ENCODE measurements around the gene KCNMA1.
A peak's percentile ranks its signal among the peaks of the same experiment; 100 is the strongest.

KCNMA1 gene

GRCh38 chr10:76917071-76917470 lies 720.5 kb downstream of the KCNMA1 start:
- DNase-seq, result no peak

DNA sequence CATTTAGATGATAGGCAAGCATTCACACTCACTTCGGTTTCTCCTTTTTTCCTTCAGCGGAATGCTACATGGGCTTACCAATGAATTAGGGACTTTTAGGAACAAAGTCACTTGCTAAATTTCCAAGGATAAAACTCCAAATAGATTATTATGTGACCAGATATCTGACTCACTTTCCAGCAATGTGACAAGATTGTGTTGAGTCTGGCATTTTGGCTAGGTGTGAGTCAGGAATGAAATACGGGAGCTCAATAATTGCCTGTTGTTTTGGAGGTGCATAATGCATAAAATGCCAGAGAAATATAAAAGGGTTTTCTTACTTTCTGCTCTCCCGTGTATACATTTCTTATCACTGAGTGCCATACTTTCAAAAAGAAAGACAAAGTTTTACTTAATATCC lies 721.1 kb downstream of the KCNMA1 start:
- no peak for DNase-seq

DNA sequence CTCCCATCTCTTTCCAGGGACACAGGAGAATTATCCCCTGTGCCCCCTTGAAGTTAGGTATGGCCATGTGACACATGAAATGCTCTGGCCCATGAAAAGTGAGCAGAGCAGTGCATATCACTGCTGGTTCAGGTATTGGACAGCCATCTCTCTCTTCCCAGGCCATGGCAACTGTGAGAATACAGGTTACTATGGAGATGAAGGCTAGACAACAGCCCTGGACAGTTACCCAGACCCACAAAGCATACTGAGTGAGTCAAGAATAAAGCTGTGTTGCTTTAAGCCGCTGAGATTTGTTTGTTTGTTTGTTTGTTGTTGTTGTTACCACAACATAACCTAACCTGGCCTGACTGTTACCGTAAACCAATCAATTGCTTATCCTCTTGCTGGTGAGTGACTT lies 722.3 kb downstream of the KCNMA1 start:
- no peak for DNase-seq

- no peak for DNase-seq
These were observed 726.4 kb downstream of the KCNMA1 start for GRCh38 chr10:76911184-76911583.

DNA sequence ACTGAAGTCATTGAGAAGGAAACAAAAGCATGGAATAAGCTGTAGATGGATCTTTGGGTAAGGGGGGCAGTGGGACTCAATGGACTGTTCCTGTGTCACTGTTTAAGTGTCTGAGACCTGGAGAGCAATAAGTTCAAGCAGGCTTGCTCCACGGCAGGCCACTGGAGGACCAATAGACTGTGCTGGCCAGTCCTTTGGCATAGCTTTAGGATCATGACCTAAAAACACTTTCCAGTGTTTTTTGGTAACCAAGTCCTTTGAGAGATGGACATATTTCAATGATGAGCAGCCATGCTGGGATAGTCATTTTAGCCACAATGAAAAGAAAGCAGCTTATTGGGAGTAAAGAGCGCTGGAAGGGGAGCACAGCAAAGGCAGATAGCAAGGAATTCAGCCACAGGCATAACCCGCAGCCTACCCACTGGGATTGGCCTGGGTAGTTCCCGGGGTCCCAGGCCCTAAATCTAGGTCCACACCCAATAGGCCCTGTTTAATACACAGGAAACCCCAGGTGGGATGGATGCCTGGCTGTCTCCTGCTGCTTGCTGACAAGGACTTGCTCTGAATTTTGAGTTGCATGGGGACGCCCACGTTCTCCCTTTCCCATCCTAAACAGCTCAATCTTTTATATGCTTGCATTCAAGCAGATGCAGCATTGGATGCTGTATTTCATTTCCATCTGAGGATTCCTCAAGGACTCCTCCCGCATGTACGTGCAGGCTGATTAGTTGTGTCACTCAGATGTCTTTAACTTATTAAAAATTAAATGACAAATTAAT lies 727.2 kb downstream of the KCNMA1 start:
- DNase-seq, result no peak

- peak; percentile 41 for DNase-seq
These were observed 731.4 kb downstream of the KCNMA1 start for GRCh38 chr10:76906256-76906655.

- no peak for DNase-seq
These were observed 732.4 kb downstream of the KCNMA1 start for GRCh38 chr10:76905251-76905650.

- DNase-seq, result no peak
These were observed 734.1 kb downstream of the KCNMA1 start for GRCh38 chr10:76903387-76903945.

DNA sequence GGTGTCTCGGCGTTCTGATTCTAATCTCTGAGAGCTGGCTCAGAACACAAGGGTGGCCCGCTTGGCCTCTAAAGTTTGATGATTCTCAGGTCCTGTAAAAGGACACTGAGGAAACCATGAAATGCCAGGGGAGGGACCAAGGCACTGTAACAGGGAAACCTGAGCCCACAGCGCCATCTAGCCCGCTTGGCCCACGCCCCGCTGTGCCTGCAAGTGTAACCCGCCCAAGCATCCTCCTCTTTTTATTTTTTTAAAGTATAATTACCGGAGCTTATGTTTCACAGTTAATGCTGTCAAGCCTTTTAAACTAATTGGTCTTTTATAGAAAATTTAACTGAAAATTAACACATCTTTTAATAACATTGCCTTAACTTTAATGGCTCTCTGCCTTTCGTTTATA lies 734.7 kb downstream of the KCNMA1 start:
- DNase-seq, result peak; percentile 29

- no peak for DNase-seq
These were observed 735.9 kb downstream of the KCNMA1 start for GRCh38 chr10:76901701-76902100.

DNA sequence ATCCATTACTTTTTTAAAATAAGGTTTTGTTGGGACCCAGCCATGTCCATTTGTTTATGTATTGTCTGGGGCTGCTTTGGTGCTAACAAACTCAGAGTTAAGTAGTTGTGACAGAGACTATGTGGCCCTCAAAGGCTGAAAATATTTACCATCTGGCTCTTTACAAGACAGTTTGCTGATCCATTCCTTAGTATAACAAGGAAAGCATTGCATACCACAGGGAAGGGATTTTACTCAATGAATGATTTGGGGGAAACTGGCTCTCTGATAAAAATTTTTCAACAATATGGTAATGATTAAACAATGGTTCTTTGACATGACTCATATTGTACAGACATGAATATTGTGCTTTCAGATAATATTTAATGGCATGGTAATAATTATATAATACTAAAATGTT lies 738.1 kb downstream of the KCNMA1 start:
- peak; percentile 80 for DNase-seq

GRCh38 chr10:76892766-76893479 lies 744.7 kb downstream of the KCNMA1 start:
- peak; percentile 21 for DNase-seq

DNA sequence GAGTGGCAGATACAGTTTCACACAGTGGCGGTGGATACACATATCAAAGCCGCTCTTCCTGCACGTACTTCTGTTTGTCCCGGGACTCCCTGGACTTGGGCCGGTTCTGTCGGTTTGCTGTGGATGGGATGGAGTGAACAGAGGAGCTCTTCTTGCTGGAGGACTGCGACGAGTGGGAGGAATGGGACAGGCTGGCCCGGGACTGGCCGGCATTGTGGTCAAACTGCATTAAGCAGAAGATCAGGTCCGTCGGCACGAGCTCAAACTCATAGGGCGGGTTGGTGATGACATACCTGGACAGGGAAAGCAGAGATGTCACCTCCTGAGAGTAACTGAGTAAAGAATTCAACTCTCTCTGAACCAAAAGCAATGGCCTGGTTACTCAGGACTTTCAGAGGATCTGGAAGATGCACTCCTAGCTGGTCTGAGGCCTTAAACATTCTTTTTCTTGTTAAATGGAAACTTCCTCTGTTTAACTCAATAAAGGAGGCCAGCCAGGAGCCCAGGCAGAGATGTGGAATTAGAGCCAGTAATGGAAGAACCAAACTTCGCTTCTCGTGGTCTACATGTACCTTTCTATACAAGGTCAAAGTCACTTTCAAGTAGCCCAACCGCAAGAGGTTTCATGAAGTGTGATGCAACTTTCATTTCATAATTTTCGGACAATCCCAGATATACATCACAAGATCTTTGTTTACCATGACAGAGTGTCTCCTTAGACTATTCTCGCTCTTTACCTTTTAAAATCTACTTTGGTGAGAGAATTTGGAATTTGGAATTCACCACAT lies 750.2 kb downstream of the KCNMA1 start:
- no peak for DNase-seq

DNA sequence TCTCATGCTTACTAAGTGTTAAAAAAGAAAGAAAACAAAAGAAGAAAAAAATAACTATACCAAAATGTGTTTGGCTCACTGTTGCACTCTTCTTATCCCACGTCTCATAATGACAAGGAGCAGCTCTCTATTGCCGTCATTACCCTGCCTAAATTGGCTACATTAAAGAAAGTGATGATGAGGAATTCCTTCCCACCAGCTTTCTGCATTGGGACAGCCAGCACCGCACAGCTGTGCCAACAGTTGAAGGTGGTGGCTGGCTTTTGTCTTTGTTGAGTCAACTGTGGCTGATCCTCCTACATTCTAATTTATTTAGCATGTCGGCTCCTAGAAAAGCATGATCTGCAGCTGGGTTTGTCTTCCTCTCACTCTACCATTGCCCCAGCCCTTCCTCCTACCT lies 751.8 kb downstream of the KCNMA1 start:
- DNase-seq, result no peak

GRCh38 chr10:76884673-76885275 lies 752.8 kb downstream of the KCNMA1 start:
- DNase-seq, result no peak

- no peak for DNase-seq
These were observed 754.0 kb downstream of the KCNMA1 start for GRCh38 chr10:76883596-76883995.

DNA sequence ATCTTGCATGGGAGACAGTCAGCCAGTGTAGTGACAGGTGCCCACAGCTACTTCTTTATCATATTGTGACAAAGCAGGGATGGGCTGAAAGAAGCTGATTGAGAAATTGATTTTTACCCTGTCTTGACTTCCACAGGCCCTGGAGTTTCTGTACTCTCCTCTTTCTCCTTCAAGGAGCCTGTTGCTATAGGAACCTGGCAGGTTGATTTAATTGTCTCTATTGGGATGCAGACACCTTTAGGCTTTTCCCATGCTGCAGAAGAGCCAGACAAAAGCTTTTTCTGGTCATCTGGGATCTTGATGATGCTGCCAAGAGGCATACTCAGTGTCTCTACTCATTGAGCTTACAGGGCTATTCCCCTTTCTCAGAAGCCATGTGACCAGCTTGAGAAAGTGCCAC lies 754.8 kb downstream of the KCNMA1 start:
- no peak for DNase-seq

GRCh38 chr10:76882245-76882644 lies 755.4 kb downstream of the KCNMA1 start:
- no peak for DNase-seq

- DNase-seq, result no peak
These were observed 756.0 kb downstream of the KCNMA1 start for GRCh38 chr10:76881477-76882220.

DNA sequence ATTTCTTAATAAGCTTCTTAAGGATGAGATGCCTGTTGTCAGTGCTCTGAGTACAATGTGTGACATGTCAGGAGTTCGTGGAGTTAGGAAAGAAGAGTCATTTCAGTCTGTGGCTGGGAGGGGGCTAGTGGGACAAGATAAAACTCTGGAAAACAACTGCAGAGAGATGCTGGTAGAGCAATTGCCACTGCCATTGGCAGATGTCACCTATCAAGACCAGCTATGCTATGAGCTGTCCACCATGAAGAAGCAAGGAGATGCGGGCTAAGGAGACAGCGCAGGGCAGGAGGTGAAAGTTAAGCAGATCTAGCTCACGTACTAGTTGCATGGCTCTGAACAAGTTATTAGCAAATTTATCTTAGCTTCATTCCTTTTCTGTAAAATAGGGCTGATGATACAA lies 756.7 kb downstream of the KCNMA1 start:
- no peak for DNase-seq

DNA sequence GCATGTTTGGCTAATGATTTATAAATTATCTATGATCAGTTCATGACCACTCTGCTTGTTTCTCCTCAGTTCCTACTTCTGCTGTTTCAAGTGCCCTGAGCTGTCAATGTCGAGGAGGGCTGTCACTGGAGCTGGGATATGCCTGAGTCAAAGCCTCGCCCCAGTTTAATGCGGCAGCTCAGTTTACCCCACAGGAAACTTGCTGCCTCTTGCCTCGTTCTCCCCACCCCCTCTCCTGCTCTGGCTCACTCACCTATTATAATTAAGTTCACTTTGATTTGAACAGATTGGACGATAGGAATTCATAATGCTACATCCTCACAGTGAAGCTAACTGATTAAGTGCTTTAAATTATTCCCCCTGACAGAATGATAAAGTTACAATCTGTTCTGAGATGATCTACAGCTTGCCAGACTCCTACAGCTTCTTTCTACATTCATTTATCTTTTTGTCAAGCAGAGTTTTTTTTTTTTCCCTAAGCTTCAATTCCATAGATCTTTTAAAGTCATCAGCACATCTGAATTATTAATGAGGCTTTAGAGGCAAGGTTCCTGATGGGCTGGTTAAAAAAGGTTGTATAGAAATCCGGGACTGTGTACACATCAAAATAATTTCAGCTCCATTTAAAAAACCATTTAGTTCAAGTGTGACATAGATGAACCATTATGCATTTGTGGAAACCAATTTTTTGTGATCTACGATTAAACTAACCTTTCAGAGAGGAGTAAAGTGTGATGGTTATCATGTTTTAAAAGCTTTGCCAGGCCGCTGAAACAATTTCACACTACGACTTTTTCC lies 758.3 kb downstream of the KCNMA1 start:
- DNase-seq, result no peak
